SK-N-SH (cell line): ENCODE data around the gene PANX2. TPM values are rescaled to one million over a fixed set of nuclear protein-coding genes. Genes with fewer than 3 reads are reported as not detected.

ENCODE experiments used
- CTCF ChIA-PET: fragments of 300-600, 350-600 bp; formaldehyde crosslinking; extraction: SDS; loops from one replicate; lab custom pipeline; 2021; lab: Yijun Ruan, JAX
- POLR2A ChIA-PET: fragments of 350-600 bp; sonication (Branson Sonifier 250); formaldehyde crosslinking; extraction: SDS; loops from one replicate; lab custom pipeline; 2020; ENCODE audit warnings: antibody characterized with exemption, inconsistent platforms; lab: Yijun Ruan, JAX
- DNase-seq: peaks from one replicate; pipeline ENCODE4 v3.0.0; 2012
- H2AFZ ChIP-seq: fragments of 200-600 bp; sonication (generic); 2 replicates; pipeline ENCODE4 v1.8.1; 2016; ENCODE audit warnings: antibody characterized with exemption, mild to moderate bottlenecking, low read depth
- H3F3A ChIP-seq: fragments of 200-600 bp; sonication (generic); replicated peaks from 2 replicates; pipeline ENCODE3; 2016; ENCODE audit warnings: antibody characterized with exemption, mild to moderate bottlenecking; ENCODE audit not compliant: insufficient read depth
- H3K27ac ChIP-seq, 2 experiments: fragments of 200-500 bp in 1 of 2; fragments of 200-600 bp in 1 of 2; sonication (Bioruptor generic) in 1 of 2; sonication (generic), shearing (Covaris generic) in 1 of 2; 2 replicates each; pipeline versions ENCODE4 v1.5.1 to v1.6.1; 2014 to 2016; ENCODE audit warnings: low read depth in 2 of 2, inconsistent platforms in 1 of 2, low read length in 1 of 2, mild to moderate bottlenecking in 1 of 2, mixed read lengths in 1 of 2
- H3K27me3 ChIP-seq: fragments of 200-600 bp; sonication (generic), shearing (Covaris generic); 2 replicates; pipeline ENCODE4 v1.6.1; 2016; ENCODE audit warnings: mixed run types; ENCODE audit not compliant: insufficient read depth
- H3K36me3 ChIP-seq, 2 experiments: fragments of 200-500 bp in 1 of 2; fragments of 200-600 bp in 1 of 2; sonication (Bioruptor generic) in 1 of 2; sonication (generic) in 1 of 2; replicated peaks in 1 of 2; 2 replicates each; pipeline versions ENCODE3 to v1.5.1; 2014 to 2016; ENCODE audit warnings: low read length in 1 of 2, mild to moderate bottlenecking in 1 of 2; ENCODE audit not compliant: insufficient read depth in 2 of 2, control insufficient read depth in 1 of 2
- H3K4me1 ChIP-seq, 2 experiments: fragments of 200-500 bp in 1 of 2; fragments of 200-600 bp in 1 of 2; sonication (Bioruptor generic) in 1 of 2; sonication (generic), shearing (Covaris generic) in 1 of 2; 2 replicates each; pipeline versions ENCODE4 v1.5.1 to v1.6.1; 2014 to 2016; ENCODE audit warnings: low read depth in 1 of 2, low read length in 1 of 2, mixed run types in 1 of 2; ENCODE audit not compliant: insufficient read depth in 2 of 2, control insufficient read depth in 1 of 2
- H3K4me2 ChIP-seq: fragments of 200-600 bp; sonication (generic), shearing (Covaris generic); 2 replicates; pipeline ENCODE4 v1.6.1; 2017; ENCODE audit warnings: mixed run types
- H3K4me3 ChIP-seq, 2 experiments: fragments of 200-500 bp in 1 of 2; fragments of 200-600 bp in 1 of 2; sonication (Bioruptor generic) in 1 of 2; sonication (generic), shearing (Covaris generic) in 1 of 2; 2 replicates each; pipeline versions ENCODE4 v1.5.1 to v1.8.1; 2014 to 2016; ENCODE audit warnings: low read depth in 2 of 2, inconsistent platforms in 1 of 2, low read length in 1 of 2, mild to moderate bottlenecking in 1 of 2, mixed read lengths in 1 of 2, moderate library complexity in 1 of 2
- H3K79me2 ChIP-seq: fragments of 200-600 bp; sonication (generic); 2 replicates; pipeline ENCODE4 v1.8.1; 2017; ENCODE audit warnings: mild to moderate bottlenecking; ENCODE audit not compliant: insufficient read depth
- H3K9ac ChIP-seq: fragments of 200-600 bp; sonication (generic); 2 replicates; pipeline ENCODE4 v1.6.1; 2017; ENCODE audit warnings: mixed run types
- H3K9me2 ChIP-seq: fragments of 200-600 bp; sonication (generic); 2 replicates; pipeline ENCODE4 v1.6.1; 2017; ENCODE audit warnings: mixed run types
- H3K9me3 ChIP-seq: fragments of 200-600 bp; sonication (generic); 2 replicates; pipeline ENCODE4 v1.6.1; 2017; ENCODE audit warnings: mixed run types, mild to moderate bottlenecking, moderate library complexity
- H4K20me1 ChIP-seq: fragments of 200-600 bp; sonication (generic); 2 replicates; pipeline ENCODE4 v1.6.1; 2017; ENCODE audit warnings: mild to moderate bottlenecking, mixed run types; ENCODE audit not compliant: insufficient read depth
- CHD2 ChIP-seq: fragments of 150-350 bp; IDR thresholded peaks from 2 replicates; pipeline ENCODE4 v1.6.1; 2018; ENCODE audit warnings: low read length; ENCODE audit not compliant: partially characterized antibody
- GABPA ChIP-seq: IDR thresholded peaks from 2 replicates; pipeline ENCODE4 v1.4.0; 2012; ENCODE audit warnings: low read depth, mild to moderate bottlenecking
- IRF3 ChIP-seq: fragments of 150-350 bp; IDR thresholded peaks from 2 replicates; pipeline ENCODE4 v1.6.1; 2016; ENCODE audit warnings: mild to moderate bottlenecking, low read depth, low read length
- MAX ChIP-seq: IDR thresholded peaks from 2 replicates; pipeline ENCODE4 v1.4.0; 2012; ENCODE audit warnings: low read depth
- MXI1 ChIP-seq: IDR thresholded peaks from 2 replicates; pipeline ENCODE4 v1.6.1; 2012; ENCODE audit warnings: mild to moderate bottlenecking, low read depth, low read length, improper control_type of control experiment
- PBX3 ChIP-seq: IDR thresholded peaks from 2 replicates; pipeline ENCODE4; 2012
- POLR2AphosphoS5 ChIP-seq: IDR thresholded peaks from 2 replicates; pipeline ENCODE4 v1.6.1; 2012; ENCODE audit warnings: low read depth, low read length
- REST ChIP-seq: IDR thresholded peaks from 2 replicates; pipeline ENCODE4 v1.6.1; 2012; ENCODE audit warnings: mild to moderate bottlenecking, low read depth, low read length, moderate library complexity
- RFX5 ChIP-seq: IDR thresholded peaks from 2 replicates; pipeline ENCODE4 v1.6.1; 2012; ENCODE audit warnings: mild to moderate bottlenecking, improper control_type of control experiment, low read length
- SIN3A ChIP-seq: IDR thresholded peaks from 2 replicates; pipeline ENCODE4 v1.6.1; 2012; ENCODE audit warnings: low read depth, mild to moderate bottlenecking, low read length, moderate library complexity, borderline replicate concordance
- TAF1 ChIP-seq: IDR thresholded peaks from 2 replicates; pipeline ENCODE4 v1.6.1; 2012; ENCODE audit warnings: low read depth, mild to moderate bottlenecking, low read length, moderate library complexity, borderline replicate concordance
- TCF12 ChIP-seq: IDR thresholded peaks from 2 replicates; pipeline ENCODE4 v1.4.0; 2012
- TEAD4 ChIP-seq: IDR thresholded peaks from 2 replicates; pipeline ENCODE4 v1.4.0; 2012; ENCODE audit warnings: mild to moderate bottlenecking, borderline replicate concordance; ENCODE audit not compliant: insufficient read depth
- USF2 ChIP-seq: fragments of 150-350 bp; IDR thresholded peaks from 2 replicates; pipeline ENCODE4 v1.6.1; 2017; ENCODE audit warnings: antibody characterized with exemption, low read length, low read depth, borderline replicate concordance
- YY1 ChIP-seq: IDR thresholded peaks from 2 replicates; pipeline ENCODE4 v1.4.0; 2012; ENCODE audit warnings: low read depth, mild to moderate bottlenecking
- WGBS: methylation state at CpG from one replicate; pipeline ENCODE4 v1.1.6; 2017; ENCODE audit warnings: low lambda C conversion rate; 5-methylcytosine and 5-hydroxymethylcytosine counted together
- polyA plus RNA-seq, 3 experiments: library from polyadenylated mRNA; depleted of rRNA; stranded (reverse); fragments of >200 nt; gene quantifications; 2 replicates each; pipeline ENCODE4 v1.2.3, GENCODE V29; 2012

The PANX2 gene
- polyA plus RNA-seq, 1 of the 3 experiments (the other 2 are of a cell fraction), result 2.4 TPM

GRCh38 chr22:50200461-50201190, 30.1 kb downstream of the PANX2 start, which contains the start of gene SELENOO:
Gene SELENOO, plus strand, starts transcription at chr22:50201011. Its CDS starts 26 bp downstream, at chr22:50201037.
- Histone ChIP-seq H3K4me1 (peaks cover 0 to 15% of the 10 kb centered on the region in 2 experiments; a peak in 1 of 4 replicates), H3K9me3 (no peaks in the 10 kb centered on the region), H3F3A (no peaks in the 10 kb centered on the region), H3K36me3 (peaks cover 19 to 20% of the 10 kb centered on the region in 2 experiments), H3K9ac (peak within 1 kb of the TSS; percentile 65), H3K27ac (peak within 1 kb of the TSS in 1 of 2 experiments; percentile 71; a peak in 1 of 4 replicates), H3K4me2 (peak within 1 kb of the TSS; percentile 98), H2AFZ (peak within 1 kb of the TSS; percentile 59; the same call in 1 of the 2 replicates), H3K4me3 (peak within 1 kb of the TSS; percentile 80 to 84), H3K79me2 (peaks cover 37% of the 10 kb centered on the region), H3K9me2 (no peaks in the 10 kb centered on the region), H3K27me3 (no peaks in the 10 kb centered on the region), H4K20me1 (peaks cover 6% of the 10 kb centered on the region)
- CTCF ChIA-PET, result interaction anchor here (0.8 to 1.0 kb wide), 2 partner anchors 10 to 11 kb away, joined by 3 to 4 read pairs; no protein-coding TSS in a partner anchor
- peak; percentile 76 for TF ChIP-seq MXI1
- no peak for TF ChIP-seq REST
- TF ChIP-seq PBX3, result peak; percentile 98
- TF ChIP-seq RFX5, result no peak
- TF ChIP-seq SIN3A, result peak; percentile 63; the same call in 1 of the 2 replicates
- TF ChIP-seq MAX, result peak; percentile 22; the same call in 1 of the 2 replicates
- TF ChIP-seq IRF3, result 0 out of 2 replicates have a peak, but pooled peaks have one; percentile 35
- peak; percentile 89 for TF ChIP-seq GABPA
- TF ChIP-seq TEAD4, result no peak
- TF ChIP-seq YY1, result peak; percentile 69; the same call in 1 of the 2 replicates
- peak; percentile 86 for TF ChIP-seq CHD2
- TF ChIP-seq TCF12, result no peak
- TF ChIP-seq TAF1, result peak; percentile 83
- TF ChIP-seq POLR2AphosphoS5, result peak; percentile 56; the same call in 1 of the 2 replicates
- TF ChIP-seq USF2, result no peak
- DNase-seq, result peak; percentile 100
- 0% methylated on average over 5 of the region's 105 CpGs for WGBS
- POLR2A ChIA-PET, result no interaction called here
